WTC11 (cell line): Measurements from ENCODE around the gene SLC7A8.

ENCODE experiments used
- ATF2 ChIP-seq: sonication (generic); formaldehyde crosslinking; IDR thresholded peaks from 2 replicates; pipeline ENCODE4 v1.8.1; 2022; ENCODE audit warnings: low read depth, missing genetic modification reagents, borderline replicate concordance
- CREM ChIP-seq: sonication (generic); formaldehyde crosslinking; IDR thresholded peaks from 2 replicates; pipeline ENCODE4 v1.8.1; 2022; ENCODE audit warnings: mild to moderate bottlenecking, missing genetic modification reagents, moderate library complexity
- CTCF ChIP-seq: fragments of 200-600 bp; IDR thresholded peaks from 2 replicates; pipeline ENCODE4 v1.8.0; 2022; ENCODE audit warnings: antibody characterized with exemption
- HMGXB4 ChIP-seq: sonication (generic); formaldehyde crosslinking; IDR thresholded peaks from 2 replicates; pipeline ENCODE4 v1.8.1; 2023; ENCODE audit warnings: mild to moderate bottlenecking, moderate library complexity, missing genetic modification reagents
- IRF1 ChIP-seq: sonication (generic); formaldehyde crosslinking; IDR thresholded peaks from 2 replicates; pipeline ENCODE4 v1.8.0; 2023; ENCODE audit warnings: missing genetic modification reagents
- NFE2L1 ChIP-seq: sonication (generic); formaldehyde crosslinking; IDR thresholded peaks from 2 replicates; pipeline ENCODE4 v1.8.1; 2023; ENCODE audit warnings: missing genetic modification reagents
- SMAD3 ChIP-seq: sonication (generic); formaldehyde crosslinking; IDR thresholded peaks from 2 replicates; pipeline ENCODE4 v1.8.0; 2022; ENCODE audit warnings: missing genetic modification reagents, mild to moderate bottlenecking, borderline replicate concordance
- TEAD1 ChIP-seq: sonication (generic); formaldehyde crosslinking; IDR thresholded peaks from 2 replicates; pipeline ENCODE4 v1.8.0; 2022; ENCODE audit warnings: mild to moderate bottlenecking, missing genetic modification reagents
- ZNF317 ChIP-seq: sonication (generic); formaldehyde crosslinking; IDR thresholded peaks from 2 replicates; pipeline ENCODE4 v1.8.1; 2023; ENCODE audit warnings: low read depth, mild to moderate bottlenecking, moderate library complexity, missing genetic modification reagents, borderline replicate concordance

GRCh38 chr14:23117371-23118020, 66.0 kb downstream of the SLC7A8 start:
- TF ChIP-seq IRF1 (no peak), CTCF (no peak), HMGXB4 (CRISPR knock-in tag) (no peak), TEAD1 (CRISPR knock-in tag) (no peak), SMAD3 (CRISPR knock-in tag) (no peak), CREM (CRISPR knock-in tag) (no peak), ZNF317 (no peak), NFE2L1 (CRISPR knock-in tag) (no peak), ATF2 (CRISPR knock-in tag) (no peak)
